Endothelial cell of umbilical vein (primary cell): ENCODE measurements around the gene S100A5. TPM values are rescaled to one million over a fixed set of nuclear protein-coding genes. Genes with fewer than 3 reads are reported as not detected.

Source experiments
- BruUV-seq: library from RNA; stranded (reverse); fragments of 400-500 nt; replicated peaks from 2 replicates; lab custom pipeline; 2021; lab: Mats Ljungman, UMichigan
- CTCF ChIA-PET: fragments of 300-600, 350-600 bp; sonication (Branson Sonifier 250); formaldehyde crosslinking; loops from one replicate; lab custom pipeline; 2021; ENCODE audit warnings: antibody characterized with exemption, inconsistent platforms; lab: Charles Lee
- POLR2A ChIA-PET: fragments of 300-600, 350-600 bp; sonication (Branson Sonifier 250); formaldehyde crosslinking; loops from one replicate; lab custom pipeline; 2021; ENCODE audit warnings: antibody characterized with exemption, inconsistent platforms; lab: Charles Lee
- DNase-seq: peaks from one replicate; pipeline ENCODE4 v3.0.0-alpha.2; 2011; ENCODE audit warnings: low read depth, low spot score
- FAIRE-seq: peaks from 2 replicates; lab custom pipeline; 2011; peaks lifted over from hg19 to GRCh38; lab: Jason Lieb, UNC
- H2AFZ ChIP-seq: 2 replicates; pipeline ENCODE4 v1.6.0; 2012; ENCODE audit warnings: low read depth, low read length, control low read depth, inconsistent platforms
- H3K27ac ChIP-seq: 2 replicates; pipeline ENCODE4 v1.5.1; 2011; ENCODE audit warnings: low read depth, mild to moderate bottlenecking, control low read depth, low read length, moderate library complexity; ENCODE audit not compliant: insufficient read depth
- H3K27me3 ChIP-seq, 2 experiments: 2 replicates each; pipeline versions ENCODE4 v1.6.0 to v1.6.1; 2011; ENCODE audit warnings: low read length in 2 of 2, mixed read lengths in 1 of 2; ENCODE audit not compliant: control insufficient read depth in 2 of 2, insufficient read depth in 2 of 2
- H3K36me3 ChIP-seq, 2 experiments: 2 replicates in 1 of 2; 3 replicates in 1 of 2; pipeline ENCODE4 v1.5.1; 2011; ENCODE audit warnings: low read length in 2 of 2, mild to moderate bottlenecking in 1 of 2, moderate library complexity in 1 of 2; ENCODE audit not compliant: control insufficient read depth in 2 of 2, insufficient read depth in 2 of 2; ENCODE audit errors: extremely low read depth in 1 of 2
- H3K4me1 ChIP-seq: 3 replicates; pipeline ENCODE4 v1.5.1; 2011; ENCODE audit warnings: mild to moderate bottlenecking, low read length; ENCODE audit not compliant: control insufficient read depth, insufficient read depth; ENCODE audit errors: extremely low read depth
- H3K4me2 ChIP-seq: 2 replicates; pipeline ENCODE4 v1.6.1; 2011; ENCODE audit warnings: low read length, control low read depth, mixed read lengths; ENCODE audit not compliant: insufficient read depth
- H3K4me3 ChIP-seq, 3 experiments: fragments of 200-600 bp in 1 of 3; sonication (generic), shearing (Covaris generic) in 1 of 3; replicated peaks in 1 of 3; 2 replicates each; pipeline ENCODE4 v1.5.1; 2011 to 2016; ENCODE audit warnings: control low read depth in 3 of 3, low read length in 3 of 3, mild to moderate bottlenecking in 2 of 3, inconsistent platforms in 1 of 3, low read depth in 1 of 3, moderate library complexity in 1 of 3; ENCODE audit not compliant: insufficient read depth in 1 of 3
- H3K79me2 ChIP-seq: 2 replicates; pipeline ENCODE4 v1.6.0; 2012; ENCODE audit warnings: low read length, inconsistent platforms; ENCODE audit not compliant: control insufficient read depth, insufficient read depth
- H3K9ac ChIP-seq: replicated peaks from 2 replicates; pipeline ENCODE3; 2011; ENCODE audit warnings: low read length, control low read depth; ENCODE audit not compliant: insufficient read depth; ENCODE audit errors: extremely low read depth
- H3K9me1 ChIP-seq: replicated peaks from 3 replicates; pipeline ENCODE4 v1.6.0; 2011; ENCODE audit warnings: mild to moderate bottlenecking, low read length; ENCODE audit not compliant: control insufficient read depth, insufficient read depth; ENCODE audit errors: extremely low read depth
- H3K9me3 ChIP-seq: replicated peaks from 2 replicates; pipeline ENCODE4 v1.5.1; 2012; ENCODE audit warnings: low read length, inconsistent platforms; ENCODE audit not compliant: control insufficient read depth, insufficient read depth
- H4K20me1 ChIP-seq: replicated peaks from 2 replicates; pipeline ENCODE3; 2011; ENCODE audit warnings: mild to moderate bottlenecking, low read length; ENCODE audit not compliant: control insufficient read depth, insufficient read depth; ENCODE audit errors: extremely low read depth
- CTCF ChIP-seq, 2 donors: IDR thresholded peaks; 1 replicate in 1 of 2; 2 replicates in 1 of 2; pipeline ENCODE4 v1.5.1; 2011; ENCODE audit warnings: low read length in 2 of 2, mild to moderate bottlenecking in 2 of 2, moderate library complexity in 2 of 2, control low read depth in 1 of 2, inconsistent platforms in 1 of 2, low read depth in 1 of 2; ENCODE audit not compliant: insufficient read depth in 1 of 2; ENCODE audit errors: extremely low read depth in 1 of 2
- FOS ChIP-seq: IDR thresholded peaks from 2 replicates; pipeline ENCODE4 v1.6.1; 2011; ENCODE audit warnings: mild to moderate bottlenecking, low read length, moderate library complexity, borderline replicate concordance; ENCODE audit not compliant: insufficient read depth
- JUN ChIP-seq: IDR thresholded peaks from 2 replicates; pipeline ENCODE4 v1.6.1; 2011; ENCODE audit warnings: borderline replicate concordance, low read depth; ENCODE audit not compliant: insufficient read length, insufficient read depth
- MAX ChIP-seq: IDR thresholded peaks from 2 replicates; pipeline ENCODE4 v1.6.1; 2011; ENCODE audit not compliant: insufficient read depth, insufficient read length
- dilution Hi-C: fragments of 300-500 bp; cut with MboI; formaldehyde crosslinking; loops from one replicate; pipeline ENCODE4 v1.15.0; 2019; ENCODE audit warnings: low sequenced_read_pairs; ENCODE audit not compliant: extremely low pct_ligation_motif_present
- intact Hi-C: fragments of 100-400 bp; cut with micrococcal nuclease; formaldehyde crosslinking; loops from one replicate; pipeline ENCODE4 v1.10.0; 2022
- polyA plus RNA-seq, 4 experiments: library from polyadenylated mRNA; depleted of rRNA in 3 of 4; stranded (reverse) in 3 of 4; unstranded in 1 of 4; fragments of >200 nt; gene quantifications; 2 replicates each; pipeline versions ENCODE4 v1.2.1 to v1.2.3, GENCODE V29; 2011 to 2012; ENCODE audit warnings: missing spikeins in 1 of 4
- total RNA-seq: library from RNA; stranded (reverse); gene quantifications from 2 replicates; pipeline ENCODE4 v1.2.3, GENCODE V29; 2021

Gene S100A5
- total and polyA plus RNA-seq, 2 donors (not counting 3 experiments of a cell fraction or from before 2014, with no cell fraction given): not detected

- H3K4me2 ChIP-seq: no peak overlapping the region
- H3K27me3 ChIP-seq: no peaks in the 10 kb centered on the region
- H3K9ac ChIP-seq: no peak overlapping the region
- H3K4me1 ChIP-seq: peaks cover 15% of the 10 kb centered on the region
- CTCF ChIA-PET: interaction anchor here (0.6 to 1.6 kb wide), 8 partner anchors 9 to 74 kb away, joined by 3 to 5 read pairs (median 4); partner anchors contain the start of gene S100A13
- no peaks in the 10 kb centered on the region for H3K9me3 ChIP-seq
- H3K9me1 ChIP-seq: no peaks in the 10 kb centered on the region
- H3K79me2 ChIP-seq: no peaks in the 10 kb centered on the region
- intact Hi-C loops (no loop called here), dilution Hi-C loops (no loop called here)
- peak overlapping the region; percentile 11 for H2AFZ ChIP-seq
- no peaks in the 10 kb centered on the region for H3K36me3 ChIP-seq
- peak; percentile 43 for FAIRE-seq
- BruUV-seq: no TSS peak
- TF ChIP-seq MAX (no peak), FOS (no peak), CTCF (IDR thresholded peaks at IDR 0.05; ENCODE audit: extremely low read depth in 1 of 2, insufficient read depth in 1 of 2, low read depth in 1 of 2, low read length in 2 of 2) (no peak), JUN (no peak)
- H3K27ac ChIP-seq: no peak overlapping the region
- DNase-seq: peak; percentile 42
- H3K4me3 ChIP-seq: no peak overlapping the region
- H4K20me1 ChIP-seq: no peaks in the 10 kb centered on the region
- POLR2A ChIA-PET: no interaction called here
Measured at GRCh38 chr1:153553830-153554541, 13.3 kb upstream of the S100A5 start.
